H1 (cell line): ENCODE data around the gene CBL. TPM values are rescaled to one million over a fixed set of nuclear protein-coding genes. Genes with fewer than 3 reads are reported as not detected.

Experiments
- polyA plus RNA-seq, 7 experiments: library from polyadenylated mRNA; depleted of rRNA in 3 of 7; stranded (reverse) in 5 of 7; unstranded in 2 of 7; fragments of >200 nt in 5 of 7; fragments of 200-250 nt in 2 of 7; gene quantifications; 1 replicate in 5 of 7; 2 replicates in 1 of 7; 4 replicates in 1 of 7; pipeline versions ENCODE4 v1.2.1 to v1.2.3, GENCODE V29; 2011 to 2013; ENCODE audit warnings: missing spikeins in 2 of 7, mixed read lengths in 2 of 7
- total RNA-seq: library from RNA; stranded (reverse); fragmentation: NEBNext Ultra II Directional; extraction: Animal tissue kit (Norgen Biotek cat#: 25700); gene quantifications from 2 replicates; pipeline ENCODE4 v1.2.1, GENCODE V29; 2021
- TF ChIP-seq, protein P1 (sequence below): fragments of 300-600 bp; sonication (generic); IDR thresholded peaks from 2 replicates; pipeline ENCODE4 v1.7.1; 2012; ENCODE audit warnings: low read length, moderate library complexity, mild to moderate bottlenecking, inconsistent platforms; ENCODE audit not compliant: insufficient replicate concordance

The CBL gene
- total and polyA plus RNA-seq, 2 of the 8 experiments (the other 6 are each of a cell fraction or from before 2014, with no cell fraction given): 23.1 to 57.8 TPM

DNA sequence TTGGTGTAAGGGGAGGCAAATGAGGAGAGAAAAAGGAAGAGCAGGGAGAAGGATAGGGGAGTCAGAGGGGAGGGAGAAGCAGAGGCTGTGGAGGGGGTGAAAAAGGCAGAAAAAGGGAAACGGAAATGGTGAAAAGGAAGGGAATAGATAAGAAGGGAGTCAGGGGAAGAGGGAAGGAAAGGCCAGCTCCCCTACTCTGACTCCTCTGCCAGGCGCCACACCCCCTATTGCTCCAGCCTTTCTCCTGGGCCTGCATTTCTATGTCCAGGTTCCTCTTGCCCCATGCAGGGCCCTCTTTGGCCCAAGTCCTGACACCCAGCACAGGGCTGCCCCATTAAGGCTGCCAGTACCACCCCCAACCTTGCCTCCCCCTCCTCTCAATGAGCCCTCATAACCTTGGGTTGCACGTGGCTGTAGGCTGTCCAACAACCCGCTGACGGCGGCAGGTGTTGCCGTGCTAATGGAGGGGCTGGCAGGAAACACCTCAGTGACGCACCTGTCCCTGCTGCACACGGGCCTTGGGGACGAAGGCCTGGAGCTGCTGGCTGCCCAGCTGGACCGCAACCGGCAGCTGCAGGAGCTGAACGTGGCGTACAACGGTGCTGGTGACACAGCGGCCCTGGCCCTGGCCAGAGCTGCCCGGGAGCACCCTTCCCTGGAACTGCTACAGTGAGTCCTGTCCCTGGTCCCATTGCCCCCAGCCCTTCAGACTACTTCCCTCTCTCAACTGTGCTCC lies 24.3 kb upstream of the CBL start (continued):
- TF ChIP-seq, protein P1, sequence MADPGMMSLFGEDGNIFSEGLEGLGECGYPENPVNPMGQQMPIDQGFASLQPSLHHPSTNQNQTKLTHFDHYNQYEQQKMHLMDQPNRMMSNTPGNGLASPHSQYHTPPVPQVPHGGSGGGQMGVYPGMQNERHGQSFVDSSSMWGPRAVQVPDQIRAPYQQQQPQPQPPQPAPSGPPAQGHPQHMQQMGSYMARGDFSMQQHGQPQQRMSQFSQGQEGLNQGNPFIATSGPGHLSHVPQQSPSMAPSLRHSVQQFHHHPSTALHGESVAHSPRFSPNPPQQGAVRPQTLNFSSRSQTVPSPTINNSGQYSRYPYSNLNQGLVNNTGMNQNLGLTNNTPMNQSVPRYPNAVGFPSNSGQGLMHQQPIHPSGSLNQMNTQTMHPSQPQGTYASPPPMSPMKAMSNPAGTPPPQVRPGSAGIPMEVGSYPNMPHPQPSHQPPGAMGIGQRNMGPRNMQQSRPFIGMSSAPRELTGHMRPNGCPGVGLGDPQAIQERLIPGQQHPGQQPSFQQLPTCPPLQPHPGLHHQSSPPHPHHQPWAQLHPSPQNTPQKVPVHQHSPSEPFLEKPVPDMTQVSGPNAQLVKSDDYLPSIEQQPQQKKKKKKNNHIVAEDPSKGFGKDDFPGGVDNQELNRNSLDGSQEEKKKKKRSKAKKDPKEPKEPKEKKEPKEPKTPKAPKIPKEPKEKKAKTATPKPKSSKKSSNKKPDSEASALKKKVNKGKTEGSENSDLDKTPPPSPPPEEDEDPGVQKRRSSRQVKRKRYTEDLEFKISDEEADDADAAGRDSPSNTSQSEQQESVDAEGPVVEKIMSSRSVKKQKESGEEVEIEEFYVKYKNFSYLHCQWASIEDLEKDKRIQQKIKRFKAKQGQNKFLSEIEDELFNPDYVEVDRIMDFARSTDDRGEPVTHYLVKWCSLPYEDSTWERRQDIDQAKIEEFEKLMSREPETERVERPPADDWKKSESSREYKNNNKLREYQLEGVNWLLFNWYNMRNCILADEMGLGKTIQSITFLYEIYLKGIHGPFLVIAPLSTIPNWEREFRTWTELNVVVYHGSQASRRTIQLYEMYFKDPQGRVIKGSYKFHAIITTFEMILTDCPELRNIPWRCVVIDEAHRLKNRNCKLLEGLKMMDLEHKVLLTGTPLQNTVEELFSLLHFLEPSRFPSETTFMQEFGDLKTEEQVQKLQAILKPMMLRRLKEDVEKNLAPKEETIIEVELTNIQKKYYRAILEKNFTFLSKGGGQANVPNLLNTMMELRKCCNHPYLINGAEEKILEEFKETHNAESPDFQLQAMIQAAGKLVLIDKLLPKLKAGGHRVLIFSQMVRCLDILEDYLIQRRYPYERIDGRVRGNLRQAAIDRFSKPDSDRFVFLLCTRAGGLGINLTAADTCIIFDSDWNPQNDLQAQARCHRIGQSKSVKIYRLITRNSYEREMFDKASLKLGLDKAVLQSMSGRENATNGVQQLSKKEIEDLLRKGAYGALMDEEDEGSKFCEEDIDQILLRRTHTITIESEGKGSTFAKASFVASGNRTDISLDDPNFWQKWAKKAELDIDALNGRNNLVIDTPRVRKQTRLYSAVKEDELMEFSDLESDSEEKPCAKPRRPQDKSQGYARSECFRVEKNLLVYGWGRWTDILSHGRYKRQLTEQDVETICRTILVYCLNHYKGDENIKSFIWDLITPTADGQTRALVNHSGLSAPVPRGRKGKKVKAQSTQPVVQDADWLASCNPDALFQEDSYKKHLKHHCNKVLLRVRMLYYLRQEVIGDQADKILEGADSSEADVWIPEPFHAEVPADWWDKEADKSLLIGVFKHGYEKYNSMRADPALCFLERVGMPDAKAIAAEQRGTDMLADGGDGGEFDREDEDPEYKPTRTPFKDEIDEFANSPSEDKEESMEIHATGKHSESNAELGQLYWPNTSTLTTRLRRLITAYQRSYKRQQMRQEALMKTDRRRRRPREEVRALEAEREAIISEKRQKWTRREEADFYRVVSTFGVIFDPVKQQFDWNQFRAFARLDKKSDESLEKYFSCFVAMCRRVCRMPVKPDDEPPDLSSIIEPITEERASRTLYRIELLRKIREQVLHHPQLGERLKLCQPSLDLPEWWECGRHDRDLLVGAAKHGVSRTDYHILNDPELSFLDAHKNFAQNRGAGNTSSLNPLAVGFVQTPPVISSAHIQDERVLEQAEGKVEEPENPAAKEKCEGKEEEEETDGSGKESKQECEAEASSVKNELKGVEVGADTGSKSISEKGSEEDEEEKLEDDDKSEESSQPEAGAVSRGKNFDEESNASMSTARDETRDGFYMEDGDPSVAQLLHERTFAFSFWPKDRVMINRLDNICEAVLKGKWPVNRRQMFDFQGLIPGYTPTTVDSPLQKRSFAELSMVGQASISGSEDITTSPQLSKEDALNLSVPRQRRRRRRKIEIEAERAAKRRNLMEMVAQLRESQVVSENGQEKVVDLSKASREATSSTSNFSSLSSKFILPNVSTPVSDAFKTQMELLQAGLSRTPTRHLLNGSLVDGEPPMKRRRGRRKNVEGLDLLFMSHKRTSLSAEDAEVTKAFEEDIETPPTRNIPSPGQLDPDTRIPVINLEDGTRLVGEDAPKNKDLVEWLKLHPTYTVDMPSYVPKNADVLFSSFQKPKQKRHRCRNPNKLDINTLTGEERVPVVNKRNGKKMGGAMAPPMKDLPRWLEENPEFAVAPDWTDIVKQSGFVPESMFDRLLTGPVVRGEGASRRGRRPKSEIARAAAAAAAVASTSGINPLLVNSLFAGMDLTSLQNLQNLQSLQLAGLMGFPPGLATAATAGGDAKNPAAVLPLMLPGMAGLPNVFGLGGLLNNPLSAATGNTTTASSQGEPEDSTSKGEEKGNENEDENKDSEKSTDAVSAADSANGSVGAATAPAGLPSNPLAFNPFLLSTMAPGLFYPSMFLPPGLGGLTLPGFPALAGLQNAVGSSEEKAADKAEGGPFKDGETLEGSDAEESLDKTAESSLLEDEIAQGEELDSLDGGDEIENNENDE: no peak
